Measurements from ENCODE around the gene ZFC3H1. TPM values are rescaled to one million over a fixed set of nuclear protein-coding genes. Genes with fewer than 3 reads are reported as not detected.

ZFC3H1 gene
- total and polyA plus RNA-seq, 2 of the 4 experiments (the other 2 are of a cell fraction) = 16.8 to 23.3 TPM

DNA sequence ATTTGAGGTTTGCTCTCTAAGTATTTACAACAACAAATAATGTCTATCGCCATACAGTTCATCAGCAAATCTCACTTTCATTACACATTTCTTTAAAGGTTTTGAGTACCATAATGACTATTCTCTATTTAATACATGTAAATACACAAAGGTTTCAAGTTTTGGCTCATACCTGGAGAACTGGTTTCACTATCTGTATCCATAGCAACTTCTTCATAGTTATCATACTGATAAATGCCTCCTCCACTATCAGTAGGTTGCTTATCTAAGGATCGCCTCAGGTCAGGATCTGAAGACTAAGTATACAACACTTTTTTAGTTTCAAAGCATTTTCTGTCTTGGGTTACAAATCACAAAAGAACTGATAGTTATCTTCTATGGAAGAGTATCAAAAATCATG lies 21.4 kb downstream of the ZFC3H1 start:
- H2BK120ac ChIP-seq (ENCODE audit: low read depth, low read length) = no peak overlapping the region
- H3K79me1 ChIP-seq (ENCODE audit: low read depth in 1 of 2, low read length in 2 of 2) = peaks cover 26 to 27% of the 10 kb centered on the region in 2 experiments
- H3K4me3 ChIP-seq (ENCODE audit: insufficient read depth, low read depth, low read length) = no peak overlapping the region
- H3K4me1 ChIP-seq (ENCODE audit: control insufficient read depth, insufficient read depth, low read length) = no peaks in the 10 kb centered on the region
- H2BK5ac ChIP-seq (ENCODE audit: low read depth, low read length, poor library complexity, severe bottlenecking) = no peak overlapping the region
- POLR2A ChIA-PET (ENCODE audit: unreplicated experiment) = no interaction called here
- dilution Hi-C loops (cut with HindIII; ENCODE audit: low sequenced_read_pairs, unreplicated experiment) = no loop called here
- TF ChIP-seq RCOR1 (IDR thresholded peaks at IDR 0.05; ENCODE audit: insufficient replicate concordance, low read length) (no peak), RAD21 (IDR thresholded peaks at IDR 0.05; ENCODE audit: low read length) (no peak), BHLHE40 (IDR thresholded peaks at IDR 0.05; ENCODE audit: low read depth, low read length) (no peak), RFX5 (IDR thresholded peaks at IDR 0.05; ENCODE audit: low read depth, low read length) (no peak), MAFK (IDR thresholded peaks at IDR 0.05; ENCODE audit: low read depth, low read length) (no peak), POLR2A (IDR thresholded peaks at IDR 0.05; ENCODE audit: low read depth, low read length) (no peak), CEBPB (IDR thresholded peaks at IDR 0.05; ENCODE audit: low read depth, low read length) (no peak), FOS (IDR thresholded peaks at IDR 0.05; ENCODE audit: low read depth, low read length) (no peak), SMC3 (IDR thresholded peaks at IDR 0.05; ENCODE audit: low read depth, low read length) (no peak), NFE2L2 (IDR thresholded peaks at IDR 0.05; ENCODE audit: low read depth, low read length) (no peak), MAZ (IDR thresholded peaks at IDR 0.05; ENCODE audit: borderline replicate concordance, low read depth, low read length) (no peak), MXI1 (IDR thresholded peaks at IDR 0.05; ENCODE audit: borderline replicate concordance, low read depth, low read length) (no peak), CHD1 (IDR thresholded peaks at IDR 0.05; ENCODE audit: low read depth, low read length) (no peak)
- TF ChIP-seq, protein P1, sequence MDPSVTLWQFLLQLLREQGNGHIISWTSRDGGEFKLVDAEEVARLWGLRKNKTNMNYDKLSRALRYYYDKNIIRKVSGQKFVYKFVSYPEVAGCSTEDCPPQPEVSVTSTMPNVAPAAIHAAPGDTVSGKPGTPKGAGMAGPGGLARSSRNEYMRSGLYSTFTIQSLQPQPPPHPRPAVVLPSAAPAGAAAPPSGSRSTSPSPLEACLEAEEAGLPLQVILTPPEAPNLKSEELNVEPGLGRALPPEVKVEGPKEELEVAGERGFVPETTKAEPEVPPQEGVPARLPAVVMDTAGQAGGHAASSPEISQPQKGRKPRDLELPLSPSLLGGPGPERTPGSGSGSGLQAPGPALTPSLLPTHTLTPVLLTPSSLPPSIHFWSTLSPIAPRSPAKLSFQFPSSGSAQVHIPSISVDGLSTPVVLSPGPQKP (IDR thresholded peaks at IDR 0.05; ENCODE audit: borderline replicate concordance, low read depth, low read length) = no peak
- TF ChIP-seq, protein P2, sequence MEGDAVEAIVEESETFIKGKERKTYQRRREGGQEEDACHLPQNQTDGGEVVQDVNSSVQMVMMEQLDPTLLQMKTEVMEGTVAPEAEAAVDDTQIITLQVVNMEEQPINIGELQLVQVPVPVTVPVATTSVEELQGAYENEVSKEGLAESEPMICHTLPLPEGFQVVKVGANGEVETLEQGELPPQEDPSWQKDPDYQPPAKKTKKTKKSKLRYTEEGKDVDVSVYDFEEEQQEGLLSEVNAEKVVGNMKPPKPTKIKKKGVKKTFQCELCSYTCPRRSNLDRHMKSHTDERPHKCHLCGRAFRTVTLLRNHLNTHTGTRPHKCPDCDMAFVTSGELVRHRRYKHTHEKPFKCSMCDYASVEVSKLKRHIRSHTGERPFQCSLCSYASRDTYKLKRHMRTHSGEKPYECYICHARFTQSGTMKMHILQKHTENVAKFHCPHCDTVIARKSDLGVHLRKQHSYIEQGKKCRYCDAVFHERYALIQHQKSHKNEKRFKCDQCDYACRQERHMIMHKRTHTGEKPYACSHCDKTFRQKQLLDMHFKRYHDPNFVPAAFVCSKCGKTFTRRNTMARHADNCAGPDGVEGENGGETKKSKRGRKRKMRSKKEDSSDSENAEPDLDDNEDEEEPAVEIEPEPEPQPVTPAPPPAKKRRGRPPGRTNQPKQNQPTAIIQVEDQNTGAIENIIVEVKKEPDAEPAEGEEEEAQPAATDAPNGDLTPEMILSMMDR (conservative IDR thresholded peaks at IDR 0.05; ENCODE audit: low read depth, low read length) = no peak
- TF ChIP-seq, protein P3, sequence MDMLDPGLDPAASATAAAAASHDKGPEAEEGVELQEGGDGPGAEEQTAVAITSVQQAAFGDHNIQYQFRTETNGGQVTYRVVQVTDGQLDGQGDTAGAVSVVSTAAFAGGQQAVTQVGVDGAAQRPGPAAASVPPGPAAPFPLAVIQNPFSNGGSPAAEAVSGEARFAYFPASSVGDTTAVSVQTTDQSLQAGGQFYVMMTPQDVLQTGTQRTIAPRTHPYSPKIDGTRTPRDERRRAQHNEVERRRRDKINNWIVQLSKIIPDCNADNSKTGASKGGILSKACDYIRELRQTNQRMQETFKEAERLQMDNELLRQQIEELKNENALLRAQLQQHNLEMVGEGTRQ (IDR thresholded peaks at IDR 0.05; ENCODE audit: low read depth, low read length) = no peak
- no peak overlapping the region for H3K23ac ChIP-seq (ENCODE audit: low read depth, low read length)
- H2BK15ac ChIP-seq (ENCODE audit: low read depth, low read length) = no peak overlapping the region
- in situ Hi-C loops (cut with MboI; ENCODE audit: low sequenced_read_pairs) = no loop called here
- intact Hi-C loops (cut with micrococcal nuclease) = loop anchor here (1.0 kb wide), 1 partner anchor 8 kb away; no protein-coding TSS in a partner anchor
- H3K9me1 ChIP-seq (ENCODE audit: insufficient read depth, low read length) = peaks cover 8% of the 10 kb centered on the region; the same call in 1 of the 2 replicates
- H2AK9ac ChIP-seq (replicated peaks; ENCODE audit: low read depth, low read length, poor library complexity) = no peak overlapping the region
- H3K18ac ChIP-seq (ENCODE audit: low read depth, low read length) = no peak overlapping the region
- H3K36me3 ChIP-seq (ENCODE audit: control insufficient read depth, insufficient read depth, low read length) = peaks cover 49% of the 10 kb centered on the region
- no peak overlapping the region for H2BK20ac ChIP-seq (ENCODE audit: low read depth, low read length)
- H3K4me2 ChIP-seq (ENCODE audit: low read depth, low read length) = no peak overlapping the region
- no peak overlapping the region for H2AFZ ChIP-seq (replicated peaks; ENCODE audit: low read length, poor library complexity)
- H3K27me3 ChIP-seq (ENCODE audit: control insufficient read depth, insufficient read depth, low read length) = no peaks in the 10 kb centered on the region
- H3K27ac ChIP-seq (ENCODE audit: insufficient read depth, low read length) = no peak overlapping the region
- DNase-seq (no peak), ATAC-seq (ENCODE audit: low read depth) (no peak)
- no peak overlapping the region for H3K4ac ChIP-seq (ENCODE audit: low read depth, low read length)
- H3K9me3 ChIP-seq (ENCODE audit: control insufficient read depth, insufficient read depth, low read length) = no peaks in the 10 kb centered on the region
- no peak overlapping the region for H4K8ac ChIP-seq (ENCODE audit: low read depth in 2 of 2, low read length in 2 of 2)
- no peak overlapping the region for H4K5ac ChIP-seq (ENCODE audit: low read depth, low read length)
- BruUV-seq (replicated peaks) = no TSS peak
- no peak overlapping the region for H4K91ac ChIP-seq (ENCODE audit: insufficient read depth, low read depth, low read length)
- CTCF ChIA-PET = interaction anchor here (0.5 kb wide), 1 partner anchor 127 kb away, joined by 3 read pairs; no protein-coding TSS in a partner anchor
- no peak overlapping the region for H3K9ac ChIP-seq (ENCODE audit: low read depth, low read length)
- peaks cover 24% of the 10 kb centered on the region; the same call in 1 of the 2 replicates for H4K20me1 ChIP-seq (ENCODE audit: insufficient read depth, low read length)
- no CpG with 5 or more reads among the region's 2 CpGs for WGBS, 2 experiments (ENCODE audit: extremely low coverage in 2 of 2, insufficient read length in 1 of 2)
- H3K14ac ChIP-seq (replicated peaks; ENCODE audit: low read depth, low read length) = no peak overlapping the region
- H3K56ac ChIP-seq (ENCODE audit: extremely low read depth, insufficient read depth, low read length) = no peak overlapping the region
- no peak overlapping the region for H2AK5ac ChIP-seq (ENCODE audit: low read depth, low read length)

Data from IMR-90 (cell line).